HEK293 (cell line): ENCODE data around the gene IBA57.
A peak's percentile ranks its signal among the peaks of the same experiment; 100 is the strongest.

ENCODE experiments used
- CTCF ChIA-PET: fragments of 350-600 bp; formaldehyde crosslinking; extraction: SDS; loops from one replicate; lab custom pipeline; 2021; ENCODE audit warnings: antibody characterized with exemption; lab: Yijun Ruan, JAX
- POLR2A ChIA-PET: fragments of 300-600 bp; formaldehyde crosslinking; extraction: SDS; loops from one replicate; lab custom pipeline; 2020; ENCODE audit warnings: antibody characterized with exemption, inconsistent platforms; lab: Yijun Ruan, JAX
- H3K27ac ChIP-seq: fragments of 200-500 bp; sonication (Bioruptor generic); 2 replicates; pipeline ENCODE4 v1.5.1; 2014; ENCODE audit warnings: low read depth, low read length, control low read depth, inconsistent platforms; ENCODE audit errors: extremely low read depth
- H3K36me3 ChIP-seq, 2 experiments: fragments of 200-500 bp in 1 of 2; sonication (Bioruptor generic) in 1 of 2; 1 replicate in 1 of 2; 2 replicates in 1 of 2; pipeline ENCODE4 v1.5.1; 2014 to 2017; ENCODE audit warnings: inconsistent platforms in 2 of 2, low read length in 2 of 2; ENCODE audit not compliant: control insufficient read depth in 2 of 2, insufficient read depth in 1 of 2
- H3K4me1 ChIP-seq: fragments of 200-500 bp; sonication (Bioruptor generic); 2 replicates; pipeline ENCODE4 v1.5.1; 2014; ENCODE audit warnings: mild to moderate bottlenecking, low read length, inconsistent platforms; ENCODE audit not compliant: control insufficient read depth, insufficient read depth
- H3K4me3 ChIP-seq: 2 replicates; pipeline ENCODE4 v1.5.1; 2011; ENCODE audit warnings: low read depth, mild to moderate bottlenecking, control low read depth, low read length, moderate library complexity
- H3K9me3 ChIP-seq: fragments of 200-500 bp; sonication (Bioruptor generic); 2 replicates; pipeline ENCODE4 v1.5.1; 2014; ENCODE audit warnings: low read depth, low read length, inconsistent platforms; ENCODE audit not compliant: control insufficient read depth, insufficient read depth
- GLIS2 ChIP-seq: fragments of 450-650 bp; formaldehyde crosslinking; IDR thresholded peaks from 2 replicates; pipeline ENCODE4 v1.5.1; 2016; ENCODE audit warnings: missing biosample characterization, missing genetic modification characterization
- REST ChIP-seq: fragments of 450-650 bp; formaldehyde crosslinking; IDR thresholded peaks from 2 replicates; pipeline ENCODE4 v1.5.1; 2016; ENCODE audit warnings: missing biosample characterization, missing genetic modification characterization
- TRIM28 ChIP-seq: IDR thresholded peaks from 2 replicates; pipeline ENCODE4 v1.6.1; 2011; ENCODE audit warnings: low read length, control low read depth, borderline replicate concordance
- ZBTB1 ChIP-seq: fragments of 450-650 bp; formaldehyde crosslinking; IDR thresholded peaks from 2 replicates; pipeline ENCODE4 v1.5.1; 2016; ENCODE audit warnings: missing biosample characterization, missing genetic modification characterization
- ZFP37 ChIP-seq: fragments of 450-650 bp; formaldehyde crosslinking; IDR thresholded peaks from 2 replicates; pipeline ENCODE4 v1.5.1; 2016; ENCODE audit warnings: missing biosample characterization, missing genetic modification characterization
- ZIC2 ChIP-seq: fragments of 450-650 bp; formaldehyde crosslinking; IDR thresholded peaks from 2 replicates; pipeline ENCODE4 v1.5.1; 2016; ENCODE audit warnings: missing biosample characterization, missing genetic modification characterization
- ZNF140 ChIP-seq: fragments of 450-650 bp; formaldehyde crosslinking; IDR thresholded peaks from 2 replicates; pipeline ENCODE4 v1.5.1; 2016; ENCODE audit warnings: missing biosample characterization, missing genetic modification characterization
- ZNF155 ChIP-seq: fragments of 450-650 bp; formaldehyde crosslinking; IDR thresholded peaks from 2 replicates; pipeline ENCODE4 v1.5.1; 2016; ENCODE audit warnings: missing biosample characterization, missing genetic modification characterization
- ZNF341 ChIP-seq: fragments of 450-650 bp; formaldehyde crosslinking; IDR thresholded peaks from 2 replicates; pipeline ENCODE4; 2016; ENCODE audit warnings: low read depth, missing biosample characterization, missing genetic modification characterization
- ZNF404 ChIP-seq: fragments of 450-650 bp; formaldehyde crosslinking; IDR thresholded peaks from 2 replicates; pipeline ENCODE4 v1.5.1; 2017; ENCODE audit warnings: missing biosample characterization, missing genetic modification characterization
- ZNF548 ChIP-seq: fragments of 450-650 bp; formaldehyde crosslinking; IDR thresholded peaks from 2 replicates; pipeline ENCODE4 v1.5.1; 2016; ENCODE audit warnings: missing biosample characterization, missing genetic modification characterization
- ZNF600 ChIP-seq: fragments of 450-650 bp; formaldehyde crosslinking; IDR thresholded peaks from 2 replicates; pipeline ENCODE4 v1.5.1; 2016; ENCODE audit warnings: missing biosample characterization, missing genetic modification characterization
- ZNF639 ChIP-seq: fragments of 450-650 bp; formaldehyde crosslinking; IDR thresholded peaks from 2 replicates; pipeline ENCODE4 v1.5.1; 2016; ENCODE audit warnings: missing biosample characterization, missing genetic modification characterization
- ZNF654 ChIP-seq: fragments of 450-650 bp; formaldehyde crosslinking; IDR thresholded peaks from 2 replicates; pipeline ENCODE4 v1.5.1; 2016; ENCODE audit warnings: low read depth, missing biosample characterization, missing genetic modification characterization
- ZNF747 ChIP-seq: fragments of 450-650 bp; formaldehyde crosslinking; IDR thresholded peaks from 2 replicates; pipeline ENCODE4 v1.5.1; 2016; ENCODE audit warnings: missing biosample characterization, missing genetic modification characterization

The IBA57 gene

GRCh38 chr1:228206582-228207351, 41.2 kb downstream of the IBA57 start:
- H3K27ac ChIP-seq, result no peak overlapping the region
- no peaks in the 10 kb centered on the region for H3K9me3 ChIP-seq
- H3K36me3 ChIP-seq, result no peaks in the 10 kb centered on the region
- TF ChIP-seq GLIS2 (tag by site-specific recombination) (peak; percentile 48), ZNF600 (tag by site-specific recombination) (0 out of 2 replicates have a peak, but pooled peaks have one; percentile 13), ZNF747 (tag by site-specific recombination) (no peak), ZIC2 (tag by site-specific recombination) (peak; percentile 66), ZNF404 (tag by site-specific recombination) (no peak), ZNF155 (tag by site-specific recombination) (no peak)
- CTCF ChIA-PET, result interaction anchor here (0.5 kb wide), 1 partner anchor 20 kb away, joined by 4 read pairs; no protein-coding TSS in a partner anchor
- POLR2A ChIA-PET, result no interaction called here
- no peak overlapping the region for H3K4me3 ChIP-seq
- H3K4me1 ChIP-seq, result no peaks in the 10 kb centered on the region

GRCh38 chr1:228207381-228207810, 41.8 kb downstream of the IBA57 start:
- H3K36me3 ChIP-seq, result no peaks in the 10 kb centered on the region
- H3K4me3 ChIP-seq, result no peak overlapping the region
- no peaks in the 10 kb centered on the region; the same call in 1 of the 2 replicates for H3K4me1 ChIP-seq
- H3K27ac ChIP-seq, result no peak overlapping the region
- POLR2A ChIA-PET, result no interaction called here
- no peaks in the 10 kb centered on the region for H3K9me3 ChIP-seq
- TF ChIP-seq ZBTB1, result no peak
- TF ChIP-seq, all 188 proteins: peak for 0
- CTCF ChIA-PET, result no interaction called here

- CTCF ChIA-PET, result no interaction called here
These were observed 42.5 kb downstream of the IBA57 start, which contains the start of gene OBSCN for GRCh38 chr1:228207851-228208821. Gene OBSCN (plus strand): TSS chr1:228208044. CDS start chr1:228211784, 3,740 bp downstream.

More at GRCh38 chr1:228207851-228208821, 42.5 kb downstream of the IBA57 start, which contains the start of gene OBSCN:
- no peaks in the 10 kb centered on the region; the same call in 1 of the 2 replicates for H3K4me1 ChIP-seq
- TF ChIP-seq ZNF654 (no peak), ZNF639 (tag by site-specific recombination) (no peak), ZFP37 (tag by site-specific recombination) (no peak), TRIM28 (no peak), REST (tag by site-specific recombination) (no peak), ZNF341 (tag by site-specific recombination) (no peak), ZNF140 (tag by site-specific recombination) (no peak), ZNF548 (tag by site-specific recombination) (no peak)
- no peaks in the 10 kb centered on the region for H3K9me3 ChIP-seq
- no peak within 1 kb of the TSS for H3K4me3 ChIP-seq
- no peak within 1 kb of the TSS for H3K27ac ChIP-seq
- no peaks in the 10 kb centered on the region for H3K36me3 ChIP-seq
- POLR2A ChIA-PET, result no interaction called here
